Kidney (tissue), 14 donors: Measurements from ENCODE around the gene APPL2. TPM values are rescaled to one million over a fixed set of nuclear protein-coding genes. Genes with fewer than 3 reads are reported as not detected.
"Not testable (repeated sequence)": the region's sequence is repeated elsewhere in the genome, so short reads cannot be mapped to it uniquely, and the experiment has no call there.

ENCODE experiments used
- DNase-seq, 5 donors: peaks; one replicate each; pipeline ENCODE4 v3.0.0-alpha.2; 2013 to 2020
- FAIRE-seq: peaks from 2 replicates; lab custom pipeline; 2012; peaks lifted over from hg19 to GRCh38; lab: Jason Lieb, UNC
- H3K27ac ChIP-seq, 2 donors: one replicate each; pipeline ENCODE4 v1.7.0; 2013; ENCODE audit warnings: low read depth in 2 of 2, low read length in 2 of 2, inconsistent platforms in 1 of 2
- H3K27me3 ChIP-seq: one replicate; pipeline ENCODE4 v1.7.1; 2013; ENCODE audit warnings: low read length, inconsistent platforms; ENCODE audit not compliant: control insufficient read depth, insufficient read depth
- H3K36me3 ChIP-seq, 3 donors: one replicate each; pipeline versions ENCODE4 v1.7.0 to v1.7.1; 2013; ENCODE audit warnings: low read length in 3 of 3, control low read depth in 1 of 3, inconsistent platforms in 1 of 3; ENCODE audit not compliant: insufficient read depth in 3 of 3, control insufficient read depth in 2 of 3
- H3K4me1 ChIP-seq, 3 donors: one replicate each; pipeline versions ENCODE4 v1.7.0 to v1.7.1; 2013; ENCODE audit warnings: low read length in 3 of 3, inconsistent platforms in 1 of 3, low read depth in 1 of 3; ENCODE audit not compliant: control insufficient read depth in 2 of 3, insufficient read depth in 2 of 3
- H3K4me3 ChIP-seq, 3 donors: one replicate each; pipeline versions ENCODE4 v1.7.0 to v1.8.1; 2013; ENCODE audit warnings: low read length in 3 of 3, control low read depth in 1 of 3, inconsistent platforms in 1 of 3
- H3K9ac ChIP-seq, 3 donors: one replicate each; pipeline versions ENCODE4 v1.7.0 to v1.7.1; 2013; ENCODE audit warnings: low read length in 3 of 3, control low read depth in 1 of 3, inconsistent platforms in 1 of 3
- H3K9me3 ChIP-seq, 3 donors: one replicate each; pipeline versions ENCODE4 v1.7.0 to v1.7.1; 2013; ENCODE audit warnings: low read length in 3 of 3, control low read depth in 1 of 3, inconsistent platforms in 1 of 3; ENCODE audit not compliant: control insufficient read depth in 2 of 3, insufficient read depth in 1 of 3
- intact Hi-C: fragments of 100-400 bp; cut with DNase I; formaldehyde crosslinking; loops from one replicate; pipeline ENCODE4 v1.11.1; 2022
- polyA plus RNA-seq: library from polyadenylated mRNA; stranded (reverse); fragments of 350-450 nt; fragmentation: Illumina TruSeq; extraction: RNeasy Lipid Tissue Mini Kit (QIAGEN cat#74804); gene quantifications from one replicate; pipeline ENCODE4 v1.2.3, GENCODE V29; 2014; ENCODE audit warnings: low read depth, low replicate concordance; ENCODE audit not compliant: insufficient read depth
- total RNA-seq: library from RNA; stranded (reverse); fragmentation: NEBNext Ultra II Directional; extraction: Animal tissue kit (Norgen Biotek cat#: 25700); gene quantifications from one replicate; pipeline ENCODE4 v1.2.1, GENCODE V29; 2021
- TF ChIP-seq, protein P1 (sequence below): IDR thresholded peaks from 3 replicates; pipeline ENCODE4 v1.5.1; 2012; ENCODE audit warnings: mild to moderate bottlenecking, moderate library complexity, borderline replicate concordance; ENCODE audit not compliant: insufficient read depth; ENCODE audit errors: extremely low read depth
- donor health status: control.
- donor health status: control.
- donor health status: control.
- donor health status: control.
- donor health status: control.
- donor health status: DM: yes; HTN: yes; CAD: no.
- donor health status: Normal renal cell carcinoma (clear cell type).

The APPL2 gene
- total and polyA plus RNA-seq, 2 donors from 2014 or later = 17.9 to 42.5 TPM

DNA sequence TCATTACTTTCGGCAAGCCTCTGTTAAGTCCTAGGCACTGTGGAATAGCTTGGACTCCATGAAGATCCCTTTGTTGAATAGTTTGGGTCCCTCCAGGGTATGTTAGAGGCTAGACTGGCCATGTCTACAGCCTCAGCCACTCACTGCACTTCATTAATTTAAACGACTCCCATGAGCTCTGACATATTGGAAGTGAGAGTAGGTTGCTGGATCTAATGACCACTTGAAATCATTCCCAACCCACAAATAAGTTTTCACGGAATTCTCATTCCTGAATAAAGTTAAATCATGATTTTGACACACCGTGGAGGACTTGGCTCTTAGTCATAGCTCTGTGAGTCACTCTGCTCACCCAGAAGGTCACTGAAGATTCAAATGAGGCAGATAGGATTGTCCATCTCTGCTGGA, 21.4 kb upstream of the APPL2 start:
- no peak overlapping the region for H3K9ac ChIP-seq
- no peak overlapping the region for H3K4me3 ChIP-seq
- FAIRE-seq (no peak), DNase-seq (no peak)
- H3K27ac ChIP-seq = no peak overlapping the region
- intact Hi-C loops = no loop called here
- no peaks in the 10 kb centered on the region for H3K9me3 ChIP-seq
- H3K27me3 ChIP-seq = no peaks in the 10 kb centered on the region
- H3K4me1 ChIP-seq = no peaks in the 10 kb centered on the region
- TF ChIP-seq, protein P1, sequence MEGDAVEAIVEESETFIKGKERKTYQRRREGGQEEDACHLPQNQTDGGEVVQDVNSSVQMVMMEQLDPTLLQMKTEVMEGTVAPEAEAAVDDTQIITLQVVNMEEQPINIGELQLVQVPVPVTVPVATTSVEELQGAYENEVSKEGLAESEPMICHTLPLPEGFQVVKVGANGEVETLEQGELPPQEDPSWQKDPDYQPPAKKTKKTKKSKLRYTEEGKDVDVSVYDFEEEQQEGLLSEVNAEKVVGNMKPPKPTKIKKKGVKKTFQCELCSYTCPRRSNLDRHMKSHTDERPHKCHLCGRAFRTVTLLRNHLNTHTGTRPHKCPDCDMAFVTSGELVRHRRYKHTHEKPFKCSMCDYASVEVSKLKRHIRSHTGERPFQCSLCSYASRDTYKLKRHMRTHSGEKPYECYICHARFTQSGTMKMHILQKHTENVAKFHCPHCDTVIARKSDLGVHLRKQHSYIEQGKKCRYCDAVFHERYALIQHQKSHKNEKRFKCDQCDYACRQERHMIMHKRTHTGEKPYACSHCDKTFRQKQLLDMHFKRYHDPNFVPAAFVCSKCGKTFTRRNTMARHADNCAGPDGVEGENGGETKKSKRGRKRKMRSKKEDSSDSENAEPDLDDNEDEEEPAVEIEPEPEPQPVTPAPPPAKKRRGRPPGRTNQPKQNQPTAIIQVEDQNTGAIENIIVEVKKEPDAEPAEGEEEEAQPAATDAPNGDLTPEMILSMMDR = no peak
- H3K36me3 ChIP-seq = no peaks in the 10 kb centered on the region

- Histone ChIP-seq H3K36me3 (no peaks in the 10 kb centered on the region), H3K4me1 (no peaks in the 10 kb centered on the region), H3K27ac (no peak overlapping the region), H3K9me3 (no peaks in the 10 kb centered on the region), H3K27me3 (no peaks in the 10 kb centered on the region), H3K4me3 (no peak overlapping the region), H3K9ac (no peak overlapping the region)
- TF ChIP-seq, protein P1 = no peak
- FAIRE-seq (no peak), DNase-seq (no peak)
- intact Hi-C loops = no loop called here
These were observed 20.9 kb upstream of the APPL2 start for GRCh38 chr12:105256921-105257320.

DNA sequence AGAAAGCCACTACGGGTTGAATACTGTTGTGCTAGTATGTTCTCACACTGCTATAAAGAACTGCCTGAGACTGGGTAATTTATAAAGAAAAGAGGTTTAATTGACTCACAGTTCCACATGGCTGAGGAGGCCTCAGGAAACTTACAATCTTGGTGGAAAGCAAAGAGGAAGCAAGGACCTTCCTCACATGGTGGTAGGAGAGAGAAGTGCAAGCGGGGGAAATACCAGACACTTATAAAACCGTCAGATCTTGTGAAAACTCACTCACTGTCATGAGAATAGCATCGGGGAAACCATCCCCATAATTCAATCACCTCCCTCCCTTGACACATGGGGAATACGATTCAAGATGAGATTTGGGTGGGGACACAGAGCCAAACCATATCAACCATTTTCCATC, 20.5 kb upstream of the APPL2 start:
- intact Hi-C loops, H3K36me3 ChIP-seq, H3K27me3 ChIP-seq, H3K9me3 ChIP-seq, H3K9ac ChIP-seq, FAIRE-seq, H3K4me1 ChIP-seq, H3K27ac ChIP-seq, H3K4me3 ChIP-seq, DNase-seq: not testable (repeated sequence)

GRCh38 chr12:105256011-105256410, 20.0 kb upstream of the APPL2 start:
- FAIRE-seq = no peak

More at GRCh38 chr12:105256011-105256410, 20.0 kb upstream of the APPL2 start:
- no peak for DNase-seq
- Histone ChIP-seq H3K4me3 (no peak overlapping the region), H3K9ac (no peak overlapping the region), H3K4me1 (no peaks in the 10 kb centered on the region), H3K27ac (no peak overlapping the region), H3K27me3 (no peaks in the 10 kb centered on the region), H3K9me3 (no peaks in the 10 kb centered on the region), H3K36me3 (no peaks in the 10 kb centered on the region)
- TF ChIP-seq, protein P1 = no peak
- intact Hi-C loops = no loop called here
